GM12878 (cell line): ENCODE results near the gene UTP4. TPM values are rescaled to one million over a fixed set of nuclear protein-coding genes. Genes with fewer than 3 reads are reported as not detected.

Experiments
- ATAC-seq: fragments of 200-7000 bp; cut with Tn5 transposase; 3 replicates; pipeline ENCODE4 v1.9.1; 2020; ENCODE audit warnings: mild to moderate bottlenecking, moderate library complexity
- BruUV-seq: library from RNA; stranded (reverse); fragments of 400-500 nt; replicated peaks from 2 replicates; lab custom pipeline; 2021; lab: Mats Ljungman, UMichigan
- CTCF ChIA-PET: fragments of 300-600 bp; sonication (Branson Sonifier 250); formaldehyde crosslinking; extraction: SDS; loops from one replicate; lab custom pipeline; 2021; ENCODE audit warnings: inconsistent platforms; lab: Yijun Ruan, JAX
- POLR2A ChIA-PET: fragments of 350-600 bp; formaldehyde crosslinking; extraction: SDS; loops from one replicate; lab custom pipeline; 2021; ENCODE audit warnings: inconsistent platforms; lab: Charles Lee
- RAD21 ChIA-PET: fragments of 300-600 bp; sonication (Branson Sonifier 250); formaldehyde crosslinking; loops from one replicate; lab custom pipeline; 2023; ENCODE audit warnings: antibody characterized with exemption; ENCODE audit not compliant: unreplicated experiment; lab: Charles Lee
- SMC1A ChIA-PET: fragments of 300-600 bp; sonication (Branson Sonifier 250); formaldehyde crosslinking; loops from one replicate; lab custom pipeline; 2023; ENCODE audit not compliant: unreplicated experiment, uncharacterized antibody; lab: Charles Lee
- DNase-seq: peaks from one replicate; pipeline ENCODE4 v3.0.0-alpha.2; 2011; ENCODE audit warnings: low read depth, low spot score
- FAIRE-seq: peaks from 3 replicates; lab custom pipeline; 2011; peaks lifted over from hg19 to GRCh38; lab: Jason Lieb, UNC
- H2AFZ ChIP-seq: 2 replicates; pipeline ENCODE4 v1.6.0; 2011; ENCODE audit warnings: low read depth, low read length, control low read depth; ENCODE audit not compliant: control insufficient read depth
- H3K27ac ChIP-seq: 2 replicates; pipeline ENCODE4 v1.5.1; 2011; ENCODE audit warnings: control low read depth; ENCODE audit not compliant: control insufficient read depth, insufficient read depth
- H3K27me3 ChIP-seq, 2 experiments: replicated peaks in 1 of 2; 2 replicates each; pipeline versions ENCODE4 v1.6.0 to v1.6.1; 2011; ENCODE audit warnings: low read length in 1 of 2; ENCODE audit not compliant: control insufficient read depth in 2 of 2, insufficient read depth in 2 of 2
- H3K36me3 ChIP-seq, 2 experiments: 2 replicates each; pipeline ENCODE4 v1.5.1; 2011; ENCODE audit warnings: low read length in 1 of 2; ENCODE audit not compliant: control insufficient read depth in 2 of 2, insufficient read depth in 2 of 2
- H3K4me1 ChIP-seq: 2 replicates; pipeline ENCODE4 v1.6.1; 2011; ENCODE audit warnings: mild to moderate bottlenecking, low read length, moderate library complexity, mixed read lengths; ENCODE audit not compliant: control insufficient read depth, insufficient read depth
- H3K4me2 ChIP-seq: 2 replicates; pipeline ENCODE4 v1.6.0; 2011; ENCODE audit warnings: control low read depth; ENCODE audit not compliant: control insufficient read depth, insufficient read depth
- H3K4me3 ChIP-seq: fragments of 200-600 bp; sonication (generic); 2 replicates; pipeline ENCODE4 v1.5.1; 2016
- H3K79me2 ChIP-seq: 2 replicates; pipeline ENCODE4 v1.6.0; 2011; ENCODE audit warnings: low read length; ENCODE audit not compliant: control insufficient read depth, insufficient read depth
- H3K9ac ChIP-seq: 2 replicates; pipeline ENCODE4 v1.8.0; 2011; ENCODE audit warnings: low read length, control low read depth, mixed read lengths; ENCODE audit not compliant: control insufficient read depth, insufficient read depth
- H3K9me3 ChIP-seq: replicated peaks from 3 replicates; pipeline ENCODE4 v1.5.1; 2011; ENCODE audit warnings: mild to moderate bottlenecking, low read length; ENCODE audit not compliant: control insufficient read depth, insufficient read depth
- H4K20me1 ChIP-seq: 2 replicates; pipeline ENCODE4 v1.6.0; 2011; ENCODE audit not compliant: control insufficient read depth, insufficient read depth
- CEBPB ChIP-seq, 2 experiments: fragments of 150-350 bp in 1 of 2; IDR thresholded peaks; 2 replicates each; pipeline ENCODE4 v1.6.1; 2012 to 2014; ENCODE audit warnings: low read depth in 2 of 2, low read length in 2 of 2, borderline replicate concordance in 1 of 2, inconsistent platforms in 1 of 2
- CEBPZ ChIP-seq: fragments of 150-350 bp; IDR thresholded peaks from 2 replicates; pipeline ENCODE4 v1.6.1; 2016; ENCODE audit warnings: low read depth, low read length
- FOXM1 ChIP-seq: IDR thresholded peaks from 2 replicates; pipeline ENCODE4 v1.6.1; 2012; ENCODE audit warnings: low read depth, mild to moderate bottlenecking, inconsistent platforms, low read length, moderate library complexity
- PBX3 ChIP-seq: IDR thresholded peaks from 2 replicates; pipeline ENCODE4 v1.6.1; 2011; ENCODE audit warnings: mild to moderate bottlenecking, low read depth, low read length, moderate library complexity; ENCODE audit not compliant: insufficient replicate concordance
- RELB ChIP-seq: fragments of 450-650 bp; IDR thresholded peaks from 2 replicates; pipeline ENCODE4 v1.6.1; 2017; ENCODE audit warnings: low read depth, mild to moderate bottlenecking, moderate library complexity
- SIX5 ChIP-seq: IDR thresholded peaks from 2 replicates; pipeline ENCODE4 v1.6.1; 2011; ENCODE audit warnings: mild to moderate bottlenecking, low read depth, low read length, moderate library complexity; ENCODE audit not compliant: severe bottlenecking
- SPI1 ChIP-seq: IDR thresholded peaks from 2 replicates; pipeline ENCODE4 v1.6.1; 2011; ENCODE audit warnings: low read depth, mild to moderate bottlenecking, low read length, moderate library complexity, borderline replicate concordance; ENCODE audit not compliant: insufficient read depth
- ZBTB40 ChIP-seq: fragments of 450-650 bp; IDR thresholded peaks from 2 replicates; pipeline ENCODE4 v1.6.1; 2016; ENCODE audit warnings: mild to moderate bottlenecking, moderate library complexity, borderline replicate concordance
- ZNF217 ChIP-seq: fragments of 450-650 bp; IDR thresholded peaks from 2 replicates; pipeline ENCODE4 v1.6.1; 2017; ENCODE audit warnings: antibody characterized with exemption, mild to moderate bottlenecking
- WGBS: methylation state at CpG from one replicate; pipeline ENCODE4 v1.1.6; 2016; ENCODE audit warnings: low lambda C conversion rate; ENCODE audit not compliant: insufficient replicate concordance, insufficient coverage; ENCODE audit errors: missing lambda C conversion rate; 5-methylcytosine and 5-hydroxymethylcytosine counted together
- in situ Hi-C: fragments of 300-500 bp; cut with MboI; formaldehyde crosslinking; loops from 9 replicates; pipeline ENCODE4 v1.14.3; 2018; ENCODE audit warnings: mixed read lengths
- intact Hi-C: fragments of 100-400 bp; cut with micrococcal nuclease; formaldehyde crosslinking; loops from one replicate; pipeline ENCODE4 v1.14.2; 2022; ENCODE audit not compliant: unreplicated experiment
- polyA plus RNA-seq, 11 experiments: library from polyadenylated mRNA; depleted of rRNA in 4 of 11; unstranded in 6 of 11; stranded (reverse) in 5 of 11; fragments of >200 nt; fragmentation: Nextera tagmentation in 4 of 11; fragmentation: Illumina TruSeq in 1 of 11; extraction: Ambion mirVana in 4 of 11; extraction: Trizol in 1 of 11; gene quantifications; 1 replicate in 1 of 11; 2 replicates in 10 of 11; pipeline versions ENCODE4 v1.2.1 to v1.2.3, GENCODE V29; 2011 to 2016; ENCODE audit warnings: inconsistent platforms in 2 of 11, missing spikeins in 2 of 11, low read depth in 1 of 11
- total RNA-seq, 4 experiments: library from RNA; depleted of rRNA in 3 of 4; stranded (reverse); fragments of >200 nt in 3 of 4; fragmentation: Illumina TruSeq in 1 of 4; extraction: Trizol in 1 of 4; gene quantifications; 2 replicates each; pipeline versions ENCODE4 v1.2.1 to v1.2.3, GENCODE V29; 2013 to 2021

Gene UTP4
- total and polyA plus RNA-seq, 10 of the 15 experiments (the other 5 are each of a cell fraction or from before 2014, with no cell fraction given), result 32.5 to 131 (median 84.0) TPM

- SMC1A ChIA-PET, result interaction anchor here (0.6 kb wide), 1 partner anchor 9 kb away, joined by 3 read pairs; the partner anchor contains the start of gene UTP4
- no peaks in the 10 kb centered on the region for H3K4me1 ChIP-seq
- no peak overlapping the region for H3K9ac ChIP-seq
- H3K4me2 ChIP-seq, result no peak overlapping the region
- DNase-seq (no peak), ATAC-seq (no peak), FAIRE-seq (no peak)
- CTCF ChIA-PET, result interaction anchor here (1.1 to 1.7 kb wide), 3 partner anchors 14 to 146 kb away, joined by 3 to 4 read pairs (median 4); no protein-coding TSS in a partner anchor
- POLR2A ChIA-PET, result no interaction called here
- H2AFZ ChIP-seq, result no peak overlapping the region
- H3K79me2 ChIP-seq, result peaks cover 4% of the 10 kb centered on the region
- H4K20me1 ChIP-seq, result no peaks in the 10 kb centered on the region
- peaks cover 20 to 35% of the 10 kb centered on the region in 2 experiments for H3K36me3 ChIP-seq
- RAD21 ChIA-PET, result no interaction called here
- no peak overlapping the region for H3K4me3 ChIP-seq
- H3K9me3 ChIP-seq, result no peaks in the 10 kb centered on the region
- intact Hi-C loops, result no loop called here
- WGBS, result 93% methylated on average over 4 of the region's 4 CpGs
- no peak overlapping the region for H3K27ac ChIP-seq
- H3K27me3 ChIP-seq, result no peaks in the 10 kb centered on the region
- BruUV-seq, result no TSS peak
- in situ Hi-C loops, result no loop called here
- no peak for TF ChIP-seq SPI1
- no peak for TF ChIP-seq SIX5
- TF ChIP-seq CEBPB (IDR thresholded peaks at IDR 0.05; ENCODE audit: borderline replicate concordance in 1 of 2, low read depth in 2 of 2, low read length in 2 of 2), result no peak
- no peak for TF ChIP-seq FOXM1
- TF ChIP-seq ZNF217, result no peak
- no peak for TF ChIP-seq ZBTB40
- no peak for TF ChIP-seq CEBPZ
- TF ChIP-seq PBX3, result no peak
- TF ChIP-seq RELB, result no peak
Observed at GRCh38 chr16:69141936-69142335, 9.5 kb downstream of the UTP4 start.
